CD4-positive, alpha-beta memory T cell (primary cell): ENCODE measurements around the gene CANT1. TPM values are rescaled to one million over a fixed set of nuclear protein-coding genes. Genes with fewer than 3 reads are reported as not detected.

Experiments used
- CTCF ChIA-PET: fragments of 350-600 bp; sonication (Branson Sonifier 250); formaldehyde crosslinking; loops from one replicate; lab custom pipeline; 2021; ENCODE audit warnings: inconsistent platforms; ENCODE audit not compliant: partially characterized antibody; lab: Charles Lee
- POLR2A ChIA-PET: fragments of 350-600 bp; sonication (Branson Sonifier 250); formaldehyde crosslinking; loops from one replicate; lab custom pipeline; 2021; ENCODE audit not compliant: partially characterized antibody; lab: Charles Lee
- DNase-seq, 5 donors: peaks; one replicate each; pipeline versions ENCODE4 v3.0.0 to v3.0.0-alpha.2; 2020 to 2022; ENCODE audit warnings: mixed read lengths in 1 of 5
- H3K27ac ChIP-seq: one replicate; pipeline ENCODE4 v1.7.0; 2013; ENCODE audit warnings: low read depth, low read length
- H3K27me3 ChIP-seq: 2 replicates; pipeline ENCODE4 v1.7.0; 2013; ENCODE audit warnings: mild to moderate bottlenecking, low read length, moderate library complexity; ENCODE audit not compliant: insufficient read depth
- H3K36me3 ChIP-seq: 2 replicates; pipeline ENCODE4 v1.7.0; 2013; ENCODE audit warnings: mild to moderate bottlenecking, low read length, moderate library complexity; ENCODE audit not compliant: insufficient read depth
- H3K4me1 ChIP-seq: 2 replicates; pipeline ENCODE4 v1.7.0; 2013; ENCODE audit warnings: mild to moderate bottlenecking, low read length, moderate library complexity; ENCODE audit not compliant: insufficient read depth
- H3K4me3 ChIP-seq, 2 donors: one replicate each; pipeline ENCODE4 v1.7.0; 2013; ENCODE audit warnings: low read length in 2 of 2, mild to moderate bottlenecking in 1 of 2
- H3K9me3 ChIP-seq, 2 donors: one replicate each; pipeline ENCODE4 v1.7.0; 2013; ENCODE audit warnings: low read length in 2 of 2, control low read depth in 1 of 2; ENCODE audit not compliant: control insufficient read depth in 1 of 2
- H3K27ac Mint-ChIP-seq, 7 donors: one replicate each; pipeline ENCODE4 v1.8.0; 2020 to 2021; ENCODE audit warnings: mixed read lengths in 7 of 7, mild to moderate bottlenecking in 6 of 7, inconsistent platforms in 3 of 7, moderate library complexity in 3 of 7
- H3K27me3 Mint-ChIP-seq, 2 donors: one replicate each; pipeline ENCODE4 v1.8.0; 2020 to 2021; ENCODE audit warnings: mixed read lengths in 2 of 2
- H3K36me3 Mint-ChIP-seq, 2 donors: one replicate each; pipeline ENCODE4 v1.8.0; 2020 to 2021; ENCODE audit warnings: mixed read lengths in 2 of 2, inconsistent platforms in 1 of 2, mild to moderate bottlenecking in 1 of 2
- H3K4me1 Mint-ChIP-seq, 4 donors: one replicate each; pipeline ENCODE4 v1.8.0; 2020 to 2021; ENCODE audit warnings: mixed read lengths in 4 of 4, mild to moderate bottlenecking in 1 of 4
- H3K4me3 Mint-ChIP-seq, 8 donors: one replicate each; pipeline ENCODE4 v1.8.0; 2020 to 2021; ENCODE audit warnings: mixed read lengths in 8 of 8, mild to moderate bottlenecking in 7 of 8, moderate library complexity in 6 of 8, inconsistent platforms in 3 of 8
- H3K9me3 Mint-ChIP-seq, 8 donors: one replicate each; pipeline ENCODE4 v1.8.0; 2020 to 2021; ENCODE audit warnings: mixed read lengths in 8 of 8, mild to moderate bottlenecking in 5 of 8, inconsistent platforms in 3 of 8, moderate library complexity in 1 of 8
- intact Hi-C: fragments of 100-400 bp; cut with micrococcal nuclease; formaldehyde crosslinking; loops from one replicate; pipeline ENCODE4 v1.15.1; 2023
- polyA plus RNA-seq, 2 donors: library from polyadenylated mRNA; unstranded; fragments of 300-500 nt; fragmentation: Illumina TruSeq; gene quantifications; one replicate each; pipeline ENCODE4 v1.2.3, GENCODE V29; 2021
- total RNA-seq, 2 experiments: library from RNA; stranded (reverse); gene quantifications; one replicate each; pipeline ENCODE4 v1.2.3, GENCODE V29; 2021

CANT1 gene
- total and polyA plus RNA-seq, 4 experiments from 2014 or later = 7.2 to 59.4 (median 34.2) TPM

DNA sequence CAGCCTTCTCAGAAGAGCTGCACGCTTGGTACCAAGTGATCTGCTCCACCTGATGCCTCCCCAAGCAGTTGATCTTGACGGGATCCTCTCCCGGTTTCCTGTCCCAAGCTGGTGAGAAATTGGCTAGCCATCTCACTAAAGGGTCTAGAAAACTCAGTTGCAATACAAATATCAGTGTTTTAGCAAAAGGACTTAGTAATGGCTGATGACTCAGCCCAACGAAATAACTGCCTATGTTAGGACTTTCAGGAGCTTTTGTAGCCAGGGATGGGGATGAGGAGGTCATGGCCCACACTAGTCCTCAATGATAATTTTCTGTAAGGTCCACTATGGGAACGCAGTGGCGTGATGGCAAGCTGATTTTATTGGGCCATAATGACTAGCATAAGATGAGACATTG, 41.7 kb upstream of the CANT1 start:
- no peak overlapping the region for H3K4me3 Mint-ChIP-seq
- intact Hi-C loops = no loop called here
- H3K36me3 ChIP-seq = no peaks in the 10 kb centered on the region
- H3K9me3 Mint-ChIP-seq = peaks cover 0 to 25% (median 12%) of the 10 kb centered on the region in 8 donors
- H3K4me3 ChIP-seq = no peak overlapping the region
- H3K36me3 Mint-ChIP-seq = peaks cover 0 to 2% of the 10 kb centered on the region in 2 donors
- CTCF ChIA-PET = no interaction called here
- H3K27ac ChIP-seq = no peak overlapping the region
- DNase-seq = no peak
- H3K27me3 Mint-ChIP-seq = peaks cover 2 to 11% of the 10 kb centered on the region in 2 donors
- no peaks in the 10 kb centered on the region for H3K4me1 Mint-ChIP-seq
- H3K27ac Mint-ChIP-seq = no peak overlapping the region
- no peaks in the 10 kb centered on the region for H3K4me1 ChIP-seq
- POLR2A ChIA-PET = no interaction called here
- no peaks in the 10 kb centered on the region for H3K9me3 ChIP-seq
- H3K27me3 ChIP-seq = no peaks in the 10 kb centered on the region

DNA sequence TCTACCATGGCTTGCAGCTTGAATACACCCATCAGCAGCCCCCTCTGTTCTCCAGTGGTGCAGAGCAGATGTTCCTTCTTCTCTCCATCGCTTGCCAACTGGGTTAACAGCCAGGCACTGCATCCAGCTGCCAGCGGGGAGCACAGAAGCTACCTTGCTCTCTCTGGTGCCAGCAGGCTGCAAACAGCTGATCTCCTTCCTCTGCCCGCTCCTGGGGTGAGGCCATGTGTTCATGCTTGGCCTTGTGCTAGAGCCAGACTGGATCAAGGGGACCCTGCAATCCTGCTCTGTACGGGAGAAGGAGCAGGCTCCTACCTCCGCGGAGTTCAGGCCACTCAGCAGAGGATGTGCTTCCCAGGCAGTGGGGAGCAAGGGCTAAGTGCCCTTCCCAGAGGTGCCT, 41.0 kb upstream of the CANT1 start:
- CTCF ChIA-PET = no interaction called here
- POLR2A ChIA-PET = no interaction called here

DNA sequence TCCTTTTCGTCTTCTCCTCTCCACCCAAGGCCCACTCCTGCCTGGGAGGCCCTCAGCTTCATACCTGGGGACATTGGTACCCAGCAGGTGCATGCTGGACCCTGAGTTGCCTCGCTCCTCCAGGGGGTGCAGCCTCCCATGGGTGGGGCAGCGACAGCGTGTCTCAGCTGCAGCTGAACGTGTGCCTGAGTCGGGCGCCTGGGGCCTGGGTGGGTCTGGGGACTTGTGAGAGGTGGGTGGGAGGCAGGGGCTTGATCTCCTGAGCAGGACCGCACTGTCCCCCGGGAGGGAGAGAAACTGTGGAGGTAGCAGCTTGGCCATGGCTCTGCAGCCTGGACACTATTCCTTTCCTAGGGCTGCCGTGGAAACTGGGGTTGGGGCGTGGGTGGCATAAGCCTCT, 40.3 kb upstream of the CANT1 start:
- H3K9me3 Mint-ChIP-seq = peaks cover 0 to 25% (median 12%) of the 10 kb centered on the region in 8 donors

More for the DNA sequence above, 41.0 kb upstream of the CANT1 start:
- peaks cover 7 to 14% of the 10 kb centered on the region in 2 donors for H3K27me3 Mint-ChIP-seq
- no peaks in the 10 kb centered on the region for H3K9me3 ChIP-seq
- no peaks in the 10 kb centered on the region for H3K27me3 ChIP-seq
- peaks cover 0 to 25% (median 12%) of the 10 kb centered on the region in 8 donors for H3K9me3 Mint-ChIP-seq
- no peak for DNase-seq
- no peaks in the 10 kb centered on the region for H3K36me3 ChIP-seq
- H3K27ac Mint-ChIP-seq = no peak overlapping the region
- no peak overlapping the region for H3K4me3 Mint-ChIP-seq
- H3K27ac ChIP-seq = no peak overlapping the region
- H3K36me3 Mint-ChIP-seq = peaks cover 0 to 2% of the 10 kb centered on the region in 2 donors
- peaks cover 0 to 5% (median 4%) of the 10 kb centered on the region in 4 donors for H3K4me1 Mint-ChIP-seq
- intact Hi-C loops = no loop called here
- H3K4me3 ChIP-seq = no peak overlapping the region
- no peaks in the 10 kb centered on the region for H3K4me1 ChIP-seq

DNA sequence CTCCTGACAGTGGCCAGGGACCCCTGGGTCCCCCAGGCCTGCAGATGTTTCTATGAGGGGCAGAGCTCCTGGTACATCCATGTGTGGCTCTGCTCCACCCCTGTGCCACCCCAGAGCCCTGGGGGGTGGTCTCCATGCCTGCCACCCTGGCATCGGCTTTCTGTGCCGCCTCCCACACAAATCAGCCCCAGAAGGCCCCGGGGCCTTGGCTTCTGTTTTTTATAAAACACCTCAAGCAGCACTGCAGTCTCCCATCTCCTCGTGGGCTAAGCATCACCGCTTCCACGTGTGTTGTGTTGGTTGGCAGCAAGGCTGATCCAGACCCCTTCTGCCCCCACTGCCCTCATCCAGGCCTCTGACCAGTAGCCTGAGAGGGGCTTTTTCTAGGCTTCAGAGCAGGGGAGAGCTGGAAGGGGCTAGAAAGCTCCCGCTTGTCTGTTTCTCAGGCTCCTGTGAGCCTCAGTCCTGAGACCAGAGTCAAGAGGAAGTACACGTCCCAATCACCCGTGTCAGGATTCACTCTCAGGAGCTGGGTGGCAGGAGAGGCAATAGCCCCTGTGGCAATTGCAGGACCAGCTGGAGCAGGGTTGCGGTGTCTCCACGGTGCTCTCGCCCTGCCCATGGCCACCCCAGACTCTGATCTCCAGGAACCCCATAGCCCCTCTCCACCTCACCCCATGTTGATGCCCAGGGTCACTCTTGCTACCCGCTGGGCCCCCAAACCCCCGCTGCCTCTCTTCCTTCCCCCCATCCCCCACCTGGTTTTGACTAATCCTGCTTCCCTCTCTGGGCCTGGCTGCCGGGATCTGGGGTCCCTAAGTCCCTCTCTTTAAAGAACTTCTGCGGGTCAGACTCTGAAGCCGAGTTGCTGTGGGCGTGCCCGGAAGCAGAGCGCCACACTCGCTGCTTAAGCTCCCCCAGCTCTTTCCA, 39.5 kb upstream of the CANT1 start:
- intact Hi-C loops = no loop called here
- POLR2A ChIA-PET = no interaction called here

More for the DNA sequence above, 40.3 kb upstream of the CANT1 start:
- H3K36me3 Mint-ChIP-seq = peaks cover 0 to 2% of the 10 kb centered on the region in 2 donors
- Histone ChIP-seq H3K4me3 (no peak overlapping the region), H3K4me1 (no peaks in the 10 kb centered on the region), H3K9me3 (no peaks in the 10 kb centered on the region), H3K36me3 (no peaks in the 10 kb centered on the region), H3K27ac (no peak overlapping the region), H3K27me3 (no peaks in the 10 kb centered on the region)
- H3K27me3 Mint-ChIP-seq = peaks cover 10 to 16% of the 10 kb centered on the region in 2 donors
- POLR2A ChIA-PET = no interaction called here
- CTCF ChIA-PET = interaction anchor here (0.9 to 1.9 kb wide), 2 partner anchors 9 to 24 kb away, joined by 3 to 5 read pairs; partner anchors contain the start of gene ENGASE
- peaks cover 0 to 11% (median 4%) of the 10 kb centered on the region in 4 donors for H3K4me1 Mint-ChIP-seq
- intact Hi-C loops = no loop called here
- no peak overlapping the region for H3K27ac Mint-ChIP-seq
- H3K4me3 Mint-ChIP-seq = no peak overlapping the region
- DNase-seq = no peak

DNA sequence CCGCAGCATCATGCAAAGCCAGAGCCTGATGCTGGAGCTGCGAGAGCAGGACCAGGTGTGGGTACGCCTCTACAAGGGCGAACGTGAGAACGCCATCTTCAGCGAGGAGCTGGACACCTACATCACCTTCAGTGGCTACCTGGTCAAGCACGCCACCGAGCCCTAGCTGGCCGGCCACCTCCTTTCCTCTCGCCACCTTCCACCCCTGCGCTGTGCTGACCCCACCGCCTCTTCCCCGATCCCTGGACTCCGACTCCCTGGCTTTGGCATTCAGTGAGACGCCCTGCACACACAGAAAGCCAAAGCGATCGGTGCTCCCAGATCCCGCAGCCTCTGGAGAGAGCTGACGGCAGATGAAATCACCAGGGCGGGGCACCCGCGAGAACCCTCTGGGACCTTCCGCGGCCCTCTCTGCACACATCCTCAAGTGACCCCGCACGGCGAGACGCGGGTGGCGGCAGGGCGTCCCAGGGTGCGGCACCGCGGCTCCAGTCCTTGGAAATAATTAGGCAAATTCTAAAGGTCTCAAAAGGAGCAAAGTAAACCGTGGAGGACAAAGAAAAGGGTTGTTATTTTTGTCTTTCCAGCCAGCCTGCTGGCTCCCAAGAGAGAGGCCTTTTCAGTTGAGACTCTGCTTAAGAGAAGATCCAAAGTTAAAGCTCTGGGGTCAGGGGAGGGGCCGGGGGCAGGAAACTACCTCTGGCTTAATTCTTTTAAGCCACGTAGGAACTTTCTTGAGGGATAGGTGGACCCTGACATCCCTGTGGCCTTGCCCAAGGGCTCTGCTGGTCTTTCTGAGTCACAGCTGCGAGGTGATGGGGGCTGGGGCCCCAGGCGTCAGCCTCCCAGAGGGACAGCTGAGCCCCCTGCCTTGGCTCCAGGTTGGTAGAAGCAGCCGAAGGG, 38.6 kb upstream of the CANT1 start:
- DNase-seq = no peak
- Mint-ChIP-seq H3K27me3 (peaks cover 15 to 19% of the 10 kb centered on the region in 2 donors), H3K36me3 (no peaks in the 10 kb centered on the region), H3K4me1 (peaks cover 0 to 11% (median 5%) of the 10 kb centered on the region in 4 donors), H3K4me3 (no peak overlapping the region), H3K27ac (no peak overlapping the region), H3K9me3 (peaks cover 0 to 9% (median 0%) of the 10 kb centered on the region in 8 donors)
- Histone ChIP-seq H3K9me3 (no peaks in the 10 kb centered on the region), H3K27ac (no peak overlapping the region), H3K36me3 (no peaks in the 10 kb centered on the region), H3K4me3 (no peak overlapping the region), H3K4me1 (no peaks in the 10 kb centered on the region), H3K27me3 (no peaks in the 10 kb centered on the region)
- CTCF ChIA-PET = interaction anchor here (0.6 to 1.9 kb wide), 4 partner anchors 13 to 1866 kb away, joined by 3 to 6 read pairs (median 4); partner anchors contain the start of gene ENGASE
- POLR2A ChIA-PET = no interaction called here
- intact Hi-C loops = loop anchor here (2.0 kb wide), 1 partner anchor 35 kb away; no protein-coding TSS in a partner anchor

More for the DNA sequence above, 39.5 kb upstream of the CANT1 start:
- Mint-ChIP-seq H3K36me3 (peaks cover 0 to under 1% of the 10 kb centered on the region in 2 donors), H3K27me3 (peaks cover 11 to 15% of the 10 kb centered on the region in 2 donors), H3K9me3 (peaks cover 0 to 18% (median 5%) of the 10 kb centered on the region in 8 donors), H3K27ac (no peak overlapping the region), H3K4me3 (no peak overlapping the region), H3K4me1 (peaks cover 0 to 11% (median 4%) of the 10 kb centered on the region in 4 donors)
- CTCF ChIA-PET = interaction anchor here (0.9 to 1.9 kb wide), 3 partner anchors 8 to 345 kb away, joined by 3 to 6 read pairs (median 5); partner anchors contain the start of gene ENGASE
- H3K36me3 ChIP-seq = no peaks in the 10 kb centered on the region
- no peaks in the 10 kb centered on the region for H3K27me3 ChIP-seq
- H3K4me1 ChIP-seq = no peaks in the 10 kb centered on the region
- no peak overlapping the region for H3K27ac ChIP-seq
- DNase-seq = no peak
- H3K4me3 ChIP-seq = no peak overlapping the region
- no peaks in the 10 kb centered on the region for H3K9me3 ChIP-seq

DNA sequence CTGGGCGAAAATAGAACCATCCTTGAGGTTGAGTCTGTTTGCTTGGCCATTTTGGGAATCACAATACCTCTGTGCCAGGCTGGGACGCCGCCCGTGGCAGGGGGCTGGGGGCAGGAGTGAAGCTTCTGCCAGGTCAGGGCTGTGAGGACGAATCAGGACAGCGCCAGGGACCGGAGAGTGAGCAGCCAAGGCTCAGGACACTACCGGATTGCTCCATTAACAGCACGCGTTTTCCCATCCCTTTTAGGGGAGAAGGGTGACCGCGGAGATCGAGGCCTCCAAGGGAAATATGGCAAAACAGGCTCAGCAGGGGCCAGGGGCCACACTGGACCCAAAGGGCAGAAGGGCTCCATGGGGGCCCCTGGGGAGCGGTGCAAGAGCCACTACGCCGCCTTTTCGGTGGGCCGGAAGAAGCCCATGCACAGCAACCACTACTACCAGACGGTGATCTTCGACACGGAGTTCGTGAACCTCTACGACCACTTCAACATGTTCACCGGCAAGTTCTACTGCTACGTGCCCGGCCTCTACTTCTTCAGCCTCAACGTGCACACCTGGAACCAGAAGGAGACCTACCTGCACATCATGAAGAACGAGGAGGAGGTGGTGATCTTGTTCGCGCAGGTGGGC, 37.8 kb upstream of the CANT1 start:
- intact Hi-C loops = loop anchor here (2.0 kb wide), 1 partner anchor 35 kb away; no protein-coding TSS in a partner anchor
- Histone ChIP-seq H3K9me3 (no peaks in the 10 kb centered on the region), H3K27me3 (no peaks in the 10 kb centered on the region), H3K4me1 (no peaks in the 10 kb centered on the region), H3K27ac (no peak overlapping the region), H3K4me3 (no peak overlapping the region), H3K36me3 (no peaks in the 10 kb centered on the region)
- Mint-ChIP-seq H3K4me1 (peaks cover 0 to 11% (median 6%) of the 10 kb centered on the region in 4 donors), H3K9me3 (peaks cover 0 to 5% (median 0%) of the 10 kb centered on the region in 8 donors), H3K27ac (no peak overlapping the region), H3K4me3 (no peak overlapping the region), H3K36me3 (no peaks in the 10 kb centered on the region), H3K27me3 (peaks cover 18 to 20% of the 10 kb centered on the region in 2 donors)
- ChIA-PET CTCF (interaction anchor here (1.1 to 1.8 kb wide), 2 partner anchors 12 to 346 kb away, joined by 4 to 6 read pairs; no protein-coding TSS in a partner anchor), POLR2A (no interaction called here)
- DNase-seq = no peak
